Neuronal stem cell (in vitro differentiated cells): ENCODE measurements around the gene TRIM39. TPM values are rescaled to one million over a fixed set of nuclear protein-coding genes. Genes with fewer than 3 reads are reported as not detected.

Experiments
- DNase-seq: peaks from one replicate; pipeline ENCODE4 v3.0.0-alpha.2; 2013; ENCODE audit warnings: low spot score
- H2AFZ ChIP-seq: one replicate; pipeline ENCODE4 v1.6.1; 2013; ENCODE audit warnings: mild to moderate bottlenecking, low read length, inconsistent platforms
- H2AK5ac ChIP-seq: 2 replicates; pipeline ENCODE4 v1.6.1; 2013; ENCODE audit warnings: low read depth, mild to moderate bottlenecking, inconsistent platforms, low read length, moderate library complexity, mixed read lengths
- H2BK120ac ChIP-seq: 2 replicates; pipeline ENCODE4 v1.6.1; 2013; ENCODE audit warnings: low read depth, mild to moderate bottlenecking, inconsistent platforms, low read length, moderate library complexity, mixed read lengths
- H2BK12ac ChIP-seq: one replicate; pipeline ENCODE4 v1.6.1; 2013; ENCODE audit warnings: low read length, inconsistent platforms
- H2BK15ac ChIP-seq: 2 replicates; pipeline ENCODE4 v1.6.1; 2013; ENCODE audit warnings: mild to moderate bottlenecking, low read length, inconsistent platforms, mixed read lengths
- H2BK5ac ChIP-seq: one replicate; pipeline ENCODE4 v1.6.1; 2013; ENCODE audit warnings: inconsistent platforms, mild to moderate bottlenecking, low read length, moderate library complexity
- H3K14ac ChIP-seq: one replicate; pipeline ENCODE4 v1.6.1; 2013; ENCODE audit warnings: low read length, inconsistent platforms
- H3K18ac ChIP-seq: 2 replicates; pipeline ENCODE4 v1.6.1; 2013; ENCODE audit warnings: low read length, inconsistent platforms
- H3K23ac ChIP-seq: 2 replicates; pipeline ENCODE4 v1.6.1; 2013; ENCODE audit warnings: low read depth, mild to moderate bottlenecking, mixed read lengths, low read length, inconsistent platforms; ENCODE audit not compliant: poor library complexity
- H3K27ac ChIP-seq: replicated peaks from 3 replicates; pipeline ENCODE4 v1.5.1; 2013; ENCODE audit warnings: low read length, inconsistent platforms
- H3K27me3 ChIP-seq, 3 experiments: 2 replicates each; pipeline ENCODE4 v1.6.1; 2013; ENCODE audit warnings: low read length in 3 of 3, mild to moderate bottlenecking in 2 of 3, inconsistent platforms in 1 of 3, low read depth in 1 of 3, mixed read lengths in 1 of 3, moderate library complexity in 1 of 3; ENCODE audit not compliant: control insufficient read depth in 3 of 3, insufficient read depth in 3 of 3
- H3K36me3 ChIP-seq, 2 donors: replicated peaks in 1 of 2; 2 replicates each; pipeline ENCODE4 v1.6.1; 2013; ENCODE audit warnings: low read length in 2 of 2; ENCODE audit not compliant: control insufficient read depth in 2 of 2, insufficient read depth in 2 of 2
- H3K4ac ChIP-seq: 2 replicates; pipeline ENCODE4 v1.6.1; 2013; ENCODE audit warnings: inconsistent platforms, mild to moderate bottlenecking, low read length, moderate library complexity
- H3K4me1 ChIP-seq, 2 donors: 1 replicate in 1 of 2; 2 replicates in 1 of 2; pipeline ENCODE4 v1.6.1; 2013; ENCODE audit warnings: low read length in 2 of 2, low read depth in 1 of 2; ENCODE audit not compliant: control insufficient read depth in 2 of 2, insufficient read depth in 1 of 2
- H3K4me2 ChIP-seq: one replicate; pipeline ENCODE4 v1.6.1; 2013; ENCODE audit warnings: mild to moderate bottlenecking, low read length, inconsistent platforms; ENCODE audit not compliant: insufficient read depth, poor library complexity, severe bottlenecking
- H3K4me3 ChIP-seq, 2 donors: 2 replicates each; pipeline ENCODE4 v1.5.1; 2013; ENCODE audit warnings: low read length in 2 of 2, mild to moderate bottlenecking in 2 of 2, inconsistent platforms in 1 of 2, moderate library complexity in 1 of 2
- H3K79me1 ChIP-seq: one replicate; pipeline ENCODE4 v1.6.1; 2013; ENCODE audit warnings: low read depth, mild to moderate bottlenecking, inconsistent platforms, low read length, moderate library complexity
- H3K9ac ChIP-seq: one replicate; pipeline ENCODE4 v1.6.1; 2013; ENCODE audit warnings: mild to moderate bottlenecking, low read depth, low read length, inconsistent platforms; ENCODE audit not compliant: poor library complexity
- H3K9me3 ChIP-seq, 2 donors: replicated peaks in 1 of 2; 2 replicates each; pipeline versions ENCODE3 to v1.6.1; 2013; ENCODE audit warnings: low read length in 2 of 2, mild to moderate bottlenecking in 2 of 2, inconsistent platforms in 1 of 2, low read depth in 1 of 2, mixed read lengths in 1 of 2, moderate library complexity in 1 of 2; ENCODE audit not compliant: control insufficient read depth in 2 of 2, insufficient read depth in 1 of 2
- H4K8ac ChIP-seq: one replicate; pipeline ENCODE4 v1.6.1; 2013; ENCODE audit warnings: low read depth, mild to moderate bottlenecking, inconsistent platforms, low read length, moderate library complexity
- H4K91ac ChIP-seq: one replicate; pipeline ENCODE4 v1.6.1; 2013; ENCODE audit warnings: low read length, low read depth, mild to moderate bottlenecking, inconsistent platforms; ENCODE audit not compliant: poor library complexity
- WGBS, 2 donors: extraction: QIAGEN DNeasy Blood & Tissue Kit; methylation state at CpG; one replicate each; pipeline ENCODE4 v1.1.7; 2013; ENCODE audit warnings: missing lambda C conversion rate in 2 of 2, mixed read lengths in 1 of 2; ENCODE audit not compliant: insufficient read length in 2 of 2, insufficient replicate concordance in 1 of 2; ENCODE audit errors: extremely low coverage in 2 of 2; 5-methylcytosine and 5-hydroxymethylcytosine counted together
- small RNA-seq: library from polyadenylated mRNA; stranded (forward); fragments of <200 nt; extraction: miRNeasy Mini kit (QIAGEN cat#:217004); gene quantifications from one replicate; pipeline ENCODE3, GENCODE V24; 2013; ENCODE audit not compliant: insufficient read depth

TRIM39 gene

DNA sequence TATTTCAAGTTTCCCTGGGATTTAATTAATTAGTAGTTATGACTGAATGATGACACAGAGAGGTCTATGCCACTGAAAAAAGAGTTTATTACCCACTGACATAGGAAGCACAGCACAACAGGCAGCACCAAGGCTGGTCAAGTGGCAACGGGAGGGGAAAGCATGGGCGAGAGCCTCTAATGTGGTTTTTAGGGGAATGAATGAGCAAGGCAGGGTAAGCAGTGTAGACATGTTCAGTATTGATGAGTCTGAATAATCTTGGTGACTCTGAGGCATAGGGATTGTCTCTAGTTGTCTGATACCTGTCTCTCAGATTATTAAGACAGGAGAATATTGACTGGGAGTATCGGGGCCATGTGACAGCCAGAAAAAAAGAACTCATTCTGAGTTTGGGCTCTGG lies 64.5 kb downstream of the TRIM39 start:
- Histone ChIP-seq H2BK12ac (no peak overlapping the region), H3K4ac (no peak overlapping the region), H2AFZ (no peak overlapping the region), H3K9ac (no peak overlapping the region), H2BK5ac (no peak overlapping the region), H3K4me3 (no peak overlapping the region), H4K91ac (no peak overlapping the region), H3K18ac (no peak overlapping the region), H4K8ac (no peak overlapping the region), H3K4me2 (no peak overlapping the region), H3K36me3 (no peaks in the 10 kb centered on the region), H3K23ac (no peak overlapping the region), H2BK120ac (no peak overlapping the region), H2BK15ac (no peak overlapping the region), H3K27me3 (peaks cover 0 to 45% (median 0%) of the 10 kb centered on the region in 3 experiments), H3K4me1 (no peaks in the 10 kb centered on the region), H3K14ac (no peak overlapping the region), H3K9me3 (no peaks in the 10 kb centered on the region), H2AK5ac (no peak overlapping the region), H3K79me1 (no peaks in the 10 kb centered on the region), H3K27ac (no peak overlapping the region)
- no peak for DNase-seq
- whole genome bisulfite sequencing, 2 donors: no CpG with 5 or more reads among the region's 3 CpGs

Small RNAs within 50 kb of the gene (small RNA-seq; reads per million reads assigned to genes)
- gene HLA-N: not detected
